Measurements from ENCODE around the gene MFAP2.

DNA sequence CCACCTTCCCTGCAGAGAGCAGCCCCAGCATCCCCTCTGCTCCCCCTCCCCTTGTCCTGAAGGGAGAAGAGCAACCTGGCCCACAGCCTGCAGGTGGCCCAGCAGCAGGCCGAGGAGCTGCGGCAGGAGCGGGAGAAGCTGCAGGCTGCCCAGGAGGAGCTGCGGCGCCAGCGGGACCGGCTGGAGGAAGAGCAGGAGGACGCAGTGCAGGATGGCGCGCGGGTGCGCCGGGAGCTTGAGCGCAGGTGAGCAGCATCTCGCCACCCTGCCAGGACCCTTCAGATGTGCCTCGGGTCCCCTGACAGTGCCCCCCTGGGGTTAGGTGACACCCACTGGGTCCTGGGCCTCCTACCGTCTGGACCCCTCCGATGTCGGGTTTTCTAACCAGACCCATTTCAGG lies 36.4 kb downstream of the MFAP2 start:
- TF ChIP-seq, protein P1, sequence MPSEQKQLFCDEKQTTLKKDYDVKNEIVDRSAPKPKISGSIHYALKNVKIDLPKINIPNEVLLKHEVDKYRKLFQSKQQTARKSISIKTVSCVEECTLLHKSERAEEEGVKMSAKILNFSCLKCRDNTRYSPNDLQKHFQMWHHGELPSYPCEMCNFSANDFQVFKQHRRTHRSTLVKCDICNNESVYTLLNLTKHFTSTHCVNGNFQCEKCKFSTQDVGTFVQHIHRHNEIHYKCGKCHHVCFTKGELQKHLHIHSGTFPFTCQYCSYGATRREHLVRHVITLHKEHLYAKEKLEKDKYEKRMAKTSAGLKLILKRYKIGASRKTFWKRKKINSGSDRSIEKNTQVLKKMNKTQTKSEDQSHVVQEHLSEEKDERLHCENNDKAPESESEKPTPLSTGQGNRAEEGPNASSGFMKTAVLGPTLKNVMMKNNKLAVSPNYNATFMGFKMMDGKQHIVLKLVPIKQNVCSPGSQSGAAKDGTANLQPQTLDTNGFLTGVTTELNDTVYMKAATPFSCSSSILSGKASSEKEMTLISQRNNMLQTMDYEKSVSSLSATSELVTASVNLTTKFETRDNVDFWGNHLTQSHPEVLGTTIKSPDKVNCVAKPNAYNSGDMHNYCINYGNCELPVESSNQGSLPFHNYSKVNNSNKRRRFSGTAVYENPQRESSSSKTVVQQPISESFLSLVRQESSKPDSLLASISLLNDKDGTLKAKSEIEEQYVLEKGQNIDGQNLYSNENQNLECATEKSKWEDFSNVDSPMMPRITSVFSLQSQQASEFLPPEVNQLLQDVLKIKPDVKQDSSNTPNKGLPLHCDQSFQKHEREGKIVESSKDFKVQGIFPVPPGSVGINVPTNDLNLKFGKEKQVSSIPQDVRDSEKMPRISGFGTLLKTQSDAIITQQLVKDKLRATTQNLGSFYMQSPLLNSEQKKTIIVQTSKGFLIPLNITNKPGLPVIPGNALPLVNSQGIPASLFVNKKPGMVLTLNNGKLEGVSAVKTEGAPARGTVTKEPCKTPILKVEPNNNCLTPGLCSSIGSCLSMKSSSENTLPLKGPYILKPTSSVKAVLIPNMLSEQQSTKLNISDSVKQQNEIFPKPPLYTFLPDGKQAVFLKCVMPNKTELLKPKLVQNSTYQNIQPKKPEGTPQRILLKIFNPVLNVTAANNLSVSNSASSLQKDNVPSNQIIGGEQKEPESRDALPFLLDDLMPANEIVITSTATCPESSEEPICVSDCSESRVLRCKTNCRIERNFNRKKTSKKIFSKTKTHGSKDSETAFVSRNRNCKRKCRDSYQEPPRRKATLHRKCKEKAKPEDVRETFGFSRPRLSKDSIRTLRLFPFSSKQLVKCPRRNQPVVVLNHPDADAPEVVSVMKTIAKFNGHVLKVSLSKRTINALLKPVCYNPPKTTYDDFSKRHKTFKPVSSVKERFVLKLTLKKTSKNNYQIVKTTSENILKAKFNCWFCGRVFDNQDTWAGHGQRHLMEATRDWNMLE (tag by site-specific recombination; conservative IDR thresholded peaks at IDR 0.05; ENCODE audit: low read depth) = no peak
- TF ChIP-seq, protein P2, sequence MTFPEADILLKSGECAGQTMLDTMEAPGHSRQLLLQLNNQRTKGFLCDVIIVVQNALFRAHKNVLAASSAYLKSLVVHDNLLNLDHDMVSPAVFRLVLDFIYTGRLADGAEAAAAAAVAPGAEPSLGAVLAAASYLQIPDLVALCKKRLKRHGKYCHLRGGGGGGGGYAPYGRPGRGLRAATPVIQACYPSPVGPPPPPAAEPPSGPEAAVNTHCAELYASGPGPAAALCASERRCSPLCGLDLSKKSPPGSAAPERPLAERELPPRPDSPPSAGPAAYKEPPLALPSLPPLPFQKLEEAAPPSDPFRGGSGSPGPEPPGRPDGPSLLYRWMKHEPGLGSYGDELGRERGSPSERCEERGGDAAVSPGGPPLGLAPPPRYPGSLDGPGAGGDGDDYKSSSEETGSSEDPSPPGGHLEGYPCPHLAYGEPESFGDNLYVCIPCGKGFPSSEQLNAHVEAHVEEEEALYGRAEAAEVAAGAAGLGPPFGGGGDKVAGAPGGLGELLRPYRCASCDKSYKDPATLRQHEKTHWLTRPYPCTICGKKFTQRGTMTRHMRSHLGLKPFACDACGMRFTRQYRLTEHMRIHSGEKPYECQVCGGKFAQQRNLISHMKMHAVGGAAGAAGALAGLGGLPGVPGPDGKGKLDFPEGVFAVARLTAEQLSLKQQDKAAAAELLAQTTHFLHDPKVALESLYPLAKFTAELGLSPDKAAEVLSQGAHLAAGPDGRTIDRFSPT (tag by site-specific recombination; IDR thresholded peaks at IDR 0.05) = no peak
- no peak for TF ChIP-seq ZNF776 (tag by site-specific recombination; IDR thresholded peaks at IDR 0.05; ENCODE audit: borderline replicate concordance)
- TF ChIP-seq, protein P3, sequence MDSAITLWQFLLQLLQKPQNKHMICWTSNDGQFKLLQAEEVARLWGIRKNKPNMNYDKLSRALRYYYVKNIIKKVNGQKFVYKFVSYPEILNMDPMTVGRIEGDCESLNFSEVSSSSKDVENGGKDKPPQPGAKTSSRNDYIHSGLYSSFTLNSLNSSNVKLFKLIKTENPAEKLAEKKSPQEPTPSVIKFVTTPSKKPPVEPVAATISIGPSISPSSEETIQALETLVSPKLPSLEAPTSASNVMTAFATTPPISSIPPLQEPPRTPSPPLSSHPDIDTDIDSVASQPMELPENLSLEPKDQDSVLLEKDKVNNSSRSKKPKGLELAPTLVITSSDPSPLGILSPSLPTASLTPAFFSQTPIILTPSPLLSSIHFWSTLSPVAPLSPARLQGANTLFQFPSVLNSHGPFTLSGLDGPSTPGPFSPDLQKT (IDR thresholded peaks at IDR 0.05; ENCODE audit: borderline replicate concordance, low read depth, low read length) = no peak

Measured in HEK293 (cell line).